G401.6 (cell line): ENCODE data around the gene GRAMD4.
"Not testable (repeated sequence)": the region's sequence is repeated elsewhere in the genome, so short reads cannot be mapped to it uniquely, and the experiment has no call there.

Source experiments
- FAIRE-seq: peaks from 2 replicates; lab custom pipeline; 2012; peaks lifted over from hg19 to GRCh38; lab: Jason Lieb, UNC

GRAMD4 gene

GRCh38 chr22:46638601-46639431 is 18.6 kb downstream of the GRAMD4 start:
- no peak for FAIRE-seq

DNA sequence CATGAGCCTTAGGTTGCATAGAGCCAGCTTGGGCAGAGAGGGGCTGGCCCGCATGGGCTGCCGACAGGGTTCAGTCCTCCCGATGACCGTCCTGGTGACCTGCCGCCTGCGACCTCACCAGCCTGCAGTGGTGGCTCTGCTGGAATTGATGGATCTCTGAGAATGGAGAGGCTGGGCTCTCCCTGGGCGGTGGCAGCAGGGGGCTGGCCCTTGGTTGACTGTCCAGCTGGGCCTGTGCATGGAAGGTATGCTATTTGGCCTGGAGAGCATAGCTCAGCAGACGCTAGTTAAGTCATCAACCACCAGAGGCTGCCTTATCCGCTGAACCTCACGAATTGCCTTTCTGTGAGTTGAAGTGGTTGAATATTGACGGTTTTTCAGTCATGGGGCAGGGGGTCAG is 19.7 kb downstream of the GRAMD4 start:
- no peak for FAIRE-seq

DNA sequence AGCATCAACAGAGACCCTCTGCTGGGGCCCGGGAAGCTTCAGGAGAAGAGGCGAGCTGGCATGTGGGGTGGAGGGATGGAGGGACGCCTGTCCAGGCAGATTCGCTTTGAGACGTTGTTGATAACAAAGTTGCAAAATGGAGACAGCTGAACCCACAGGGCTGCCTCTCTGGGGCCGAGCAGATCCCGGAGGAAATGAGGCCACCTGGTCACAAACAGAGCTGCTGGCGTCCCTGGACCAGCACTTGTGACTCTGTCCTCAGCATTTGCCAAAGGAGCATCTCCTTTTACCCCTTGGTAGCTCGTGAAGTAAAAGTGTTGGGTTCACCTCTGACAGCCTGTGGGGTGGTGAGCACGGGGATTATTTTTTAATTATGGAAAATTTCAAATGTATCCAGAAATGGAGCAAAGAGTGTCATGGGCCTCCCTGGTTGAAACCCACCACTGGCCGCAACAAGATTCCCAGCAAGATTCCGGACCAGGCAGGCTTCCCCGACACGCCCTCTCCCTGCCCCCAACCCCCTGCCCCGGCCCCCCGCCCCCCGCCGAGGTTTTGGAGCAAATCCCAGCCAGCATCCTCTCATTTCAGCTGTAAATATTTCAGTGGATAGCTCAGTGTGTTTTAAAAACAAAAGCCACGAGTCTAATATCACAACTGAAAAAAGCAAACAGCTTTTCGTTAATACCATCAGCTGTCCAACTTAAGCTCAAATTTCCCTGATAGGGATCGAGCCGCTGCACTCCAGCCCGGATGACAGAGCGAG is 20.3 kb downstream of the GRAMD4 start:
- FAIRE-seq, result no peak

DNA sequence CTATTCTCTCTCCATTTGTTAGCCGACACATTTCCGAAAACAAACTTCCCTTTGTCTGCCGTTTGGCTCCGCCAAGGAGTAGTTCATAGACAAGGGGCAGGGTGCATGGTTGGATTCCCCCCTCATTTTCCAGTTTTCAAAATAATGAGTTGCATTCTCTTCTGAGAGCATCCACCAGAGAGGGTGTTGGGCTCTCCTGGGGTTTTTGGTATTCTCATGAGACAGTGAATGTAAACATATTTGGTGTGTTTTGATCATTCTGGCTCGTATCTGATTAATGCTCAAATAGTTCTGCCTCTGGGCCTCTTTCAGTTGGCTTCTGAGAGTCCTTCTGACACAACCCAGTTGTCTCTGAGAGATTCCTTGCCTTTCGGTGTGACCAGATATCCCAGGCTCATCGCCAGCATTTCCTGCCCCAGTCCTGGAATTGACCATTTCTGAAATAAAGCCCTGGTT is 21.7 kb downstream of the GRAMD4 start:
- no peak for FAIRE-seq

GRCh38 chr22:46642840-46643480 is 22.8 kb downstream of the GRAMD4 start:
- not testable (repeated sequence) for FAIRE-seq

GRCh38 chr22:46646531-46647215 is 26.5 kb downstream of the GRAMD4 start:
- no peak for FAIRE-seq

DNA sequence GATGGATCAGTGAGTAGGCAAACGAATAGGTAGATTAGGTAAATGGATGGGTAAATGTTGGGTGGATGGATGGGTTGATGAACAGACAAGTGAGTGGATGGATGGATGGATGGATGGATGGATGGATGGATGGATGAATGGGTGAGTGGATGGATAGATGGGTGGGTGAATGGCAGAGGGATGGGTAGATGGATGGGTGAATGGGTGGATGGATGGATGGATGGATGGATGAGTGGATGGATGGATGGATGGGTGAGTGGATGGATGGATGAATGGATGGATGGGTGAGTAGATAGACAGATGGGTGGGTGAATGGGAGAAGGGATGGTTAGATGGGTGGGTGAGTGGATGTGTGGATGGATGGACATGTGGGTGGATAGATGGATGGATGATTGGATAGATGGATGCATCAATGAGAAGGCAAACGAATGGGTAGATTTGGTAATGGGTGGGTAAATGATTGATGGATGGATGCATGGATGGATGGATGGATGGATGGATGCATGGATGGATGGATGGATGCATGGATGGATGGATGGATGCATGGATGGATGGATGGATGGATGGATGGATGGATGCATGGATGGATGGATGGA is 28.1 kb downstream of the GRAMD4 start:
- not testable (repeated sequence) for FAIRE-seq

- FAIRE-seq, result no peak
These were observed 29.2 kb downstream of the GRAMD4 start for GRCh38 chr22:46649141-46650077.

DNA sequence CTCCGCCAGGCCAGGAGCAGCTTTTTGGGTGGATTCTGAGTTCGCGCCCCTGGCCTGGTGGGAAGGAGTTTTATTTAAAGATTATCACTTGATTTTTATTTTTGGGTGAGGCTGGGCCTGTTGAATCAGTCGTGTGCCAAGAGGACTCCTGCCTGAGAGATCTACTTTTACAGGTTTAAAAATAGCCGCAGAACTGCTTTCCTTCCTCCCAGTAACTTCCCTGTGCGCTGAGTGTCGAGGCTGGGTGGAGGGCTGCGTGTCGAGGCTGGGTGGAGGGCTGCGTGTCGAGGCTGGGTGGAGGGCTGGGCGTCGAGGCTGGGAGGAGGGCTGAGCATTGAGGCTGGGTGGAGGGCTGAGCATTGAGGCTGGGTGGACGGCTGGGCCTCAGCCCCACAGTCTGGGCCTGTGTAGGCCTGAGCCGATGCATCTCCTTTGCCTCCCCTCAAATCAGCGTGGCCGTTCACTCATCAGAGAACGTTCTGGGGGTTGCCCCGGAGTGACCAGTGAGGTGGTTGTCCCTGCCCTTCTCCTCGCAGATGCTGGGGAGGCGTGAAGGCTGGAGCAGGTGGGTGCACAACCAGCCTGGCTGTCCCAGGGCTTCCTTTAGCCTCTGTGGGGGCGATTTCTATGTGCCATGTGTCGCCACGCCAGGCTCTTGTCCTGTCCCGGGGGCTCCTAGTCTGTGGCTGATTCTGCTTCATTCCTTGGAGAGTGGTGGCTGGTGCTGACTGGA is 30.1 kb downstream of the GRAMD4 start:
- no peak for FAIRE-seq

GRCh38 chr22:46651316-46651715 is 31.1 kb downstream of the GRAMD4 start:
- no peak for FAIRE-seq

GRCh38 chr22:46652081-46652846 is 32.1 kb downstream of the GRAMD4 start:
- no peak for FAIRE-seq

- no peak for FAIRE-seq
These were observed 32.7 kb downstream of the GRAMD4 start for GRCh38 chr22:46652847-46653331.

DNA sequence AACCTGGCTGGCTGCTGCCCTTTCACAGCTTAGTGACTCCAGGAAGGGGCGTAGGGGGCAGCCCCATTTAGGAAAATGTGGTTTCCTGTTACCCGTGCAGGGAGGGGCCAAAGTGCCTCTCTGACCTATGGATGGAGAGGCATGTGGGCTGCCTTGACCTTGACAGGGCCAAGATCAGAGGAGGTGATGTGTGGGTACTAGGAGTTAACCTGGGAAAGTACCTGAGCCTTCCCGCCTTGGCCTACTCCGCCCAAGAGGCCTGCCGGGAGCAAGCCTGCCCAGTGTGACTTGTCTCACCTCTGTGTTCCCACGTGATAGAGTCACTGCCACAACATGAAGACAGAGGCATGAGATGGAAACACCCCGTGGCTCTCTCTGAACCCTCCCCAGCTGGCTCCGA is 33.4 kb downstream of the GRAMD4 start:
- FAIRE-seq, result no peak

DNA sequence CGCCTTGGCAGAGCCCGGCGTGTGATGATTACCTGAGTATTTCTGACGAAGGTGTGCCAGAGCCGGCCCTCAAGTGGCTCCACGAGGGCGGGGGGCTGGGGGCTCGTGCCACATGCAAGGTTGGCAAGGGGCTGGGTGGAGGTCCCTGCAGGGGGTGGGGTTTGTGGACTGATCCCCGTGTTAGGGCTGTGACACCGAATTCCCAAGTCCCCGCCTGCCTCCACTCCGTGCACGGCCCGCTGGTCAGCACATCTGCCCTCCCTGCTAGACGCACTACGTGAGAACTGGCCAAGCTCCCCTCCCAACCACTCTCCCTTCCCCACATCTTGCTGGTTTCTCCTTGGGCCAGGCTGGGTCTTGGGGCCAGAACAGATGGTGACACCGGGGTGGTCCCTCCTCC is 34.2 kb downstream of the GRAMD4 start:
- FAIRE-seq, result no peak

GRCh38 chr22:46654927-46655595 is 34.9 kb downstream of the GRAMD4 start:
- no peak for FAIRE-seq

GRCh38 chr22:46655861-46656608 is 35.8 kb downstream of the GRAMD4 start:
- no peak for FAIRE-seq

GRCh38 chr22:46656856-46657654 is 36.9 kb downstream of the GRAMD4 start:
- FAIRE-seq, result no peak
